Right lobe of liver (tissue), 6 donors: ENCODE data around the gene SLC39A11. TPM values are rescaled to one million over a fixed set of nuclear protein-coding genes. Genes with fewer than 3 reads are reported as not detected.

ENCODE experiments used
- ATAC-seq, 4 donors: fragments of 200-7000 bp; cut with Tn5 transposase; one replicate each; pipeline ENCODE4 v1.9.1; 2020; ENCODE audit warnings: mild to moderate bottlenecking in 4 of 4, moderate library complexity in 4 of 4
- DNase-seq, 3 donors: peaks; one replicate each; pipeline ENCODE4 v3.0.0-alpha.2; 2020
- H3K27ac ChIP-seq, 3 donors: fragments of 200-600 bp; one replicate each; pipeline ENCODE4 v1.8.0; 2022
- H3K27me3 ChIP-seq, 2 donors: fragments of 200-600 bp; one replicate each; pipeline ENCODE4 v1.8.0; 2022
- H3K36me3 ChIP-seq, 4 donors: fragments of 200-600 bp; sonication (generic) in 1 of 4; one replicate each; pipeline versions ENCODE4 v1.5.1 to v1.8.0; 2017 to 2022; ENCODE audit warnings: control low read depth in 1 of 4
- H3K4me1 ChIP-seq, 4 donors: fragments of 200-600 bp; sonication (generic) in 1 of 4; one replicate each; pipeline versions ENCODE4 v1.5.1 to v1.8.0; 2017 to 2022; ENCODE audit warnings: control low read depth in 1 of 4
- H3K4me3 ChIP-seq, 3 donors: fragments of 200-600 bp; one replicate each; pipeline ENCODE4 v1.8.0; 2022
- H3K9me3 ChIP-seq, 4 donors: fragments of 200-600 bp; sonication (generic) in 1 of 4; one replicate each; pipeline versions ENCODE4 v1.5.1 to v1.8.0; 2017 to 2022; ENCODE audit warnings: control low read depth in 1 of 4
- CTCF ChIP-seq, 4 donors: fragments of 200-600 bp in 3 of 4; fragments of 450-650 bp in 1 of 4; IDR thresholded peaks; one replicate each; pipeline versions ENCODE4 v1.5.1 to v1.8.0; 2016 to 2022; ENCODE audit warnings: antibody characterized with exemption in 4 of 4, mild to moderate bottlenecking in 2 of 4
- POLR2A ChIP-seq: fragments of 450-650 bp; IDR thresholded peaks from one replicate; pipeline ENCODE4 v1.6.1; 2017; ENCODE audit warnings: antibody characterized with exemption, mild to moderate bottlenecking
- WGBS: methylation state at CpG from one replicate; pipeline ENCODE4 v1.1.6; 2018; ENCODE audit warnings: low coverage, low lambda C conversion rate; ENCODE audit not compliant: insufficient coverage; ENCODE audit errors: missing lambda C conversion rate; 5-methylcytosine and 5-hydroxymethylcytosine counted together
- intact Hi-C, 2 donors: fragments of 100-400 bp; cut with DNase I; formaldehyde crosslinking; loops; one replicate each; pipeline versions ENCODE4 v1.11.2 to v1.14.1; 2022
- total RNA-seq, 6 experiments: library from RNA; depleted of rRNA in 2 of 6; stranded (reverse); fragments of >200 nt in 2 of 6; fragmentation: NEBNext Ultra II Directional in 3 of 6; extraction: Animal tissue kit (Norgen Biotek cat#: 25700) in 3 of 6; gene quantifications; one replicate each; pipeline versions ENCODE4 v1.1.0 to v1.2.4, GENCODE V29; 2016 to 2023
- donor health status: DM: no; HTN: yes; CAD: no.
- donor health status: DM: no; HTN: no; CAD: no.
- donor health status: DM: no; HTN: no; CAD: no.
- donor health status: DM: no; HTN: yes; CAD: no.
- donor health status: DM: no; HTN: yes; CAD: no.

SLC39A11 gene
- total RNA-seq, 6 experiments from 2014 or later: 25.4 to 49.6 (median 39.3) TPM

DNA sequence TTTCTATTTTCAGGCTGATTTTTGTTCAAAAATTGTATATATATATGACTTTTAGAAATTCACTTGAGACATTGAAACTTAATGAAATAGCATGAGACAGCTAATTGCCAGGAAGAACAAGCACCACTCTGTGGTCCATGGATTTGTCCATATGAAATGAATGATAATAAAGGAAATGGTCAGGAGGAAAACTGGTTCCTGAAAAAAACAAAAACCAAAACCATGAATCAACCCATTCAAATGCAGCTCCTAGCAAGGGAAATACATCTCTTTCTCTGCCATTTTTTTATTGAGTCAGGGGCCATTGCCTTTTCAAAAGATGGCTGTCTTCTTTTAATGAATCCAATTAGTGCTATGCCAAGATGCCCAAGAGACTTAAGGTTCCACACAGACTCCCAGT lies 230.7 kb downstream of the SLC39A11 start:
- DNase-seq: no peak
- no peaks in the 10 kb centered on the region for H3K4me1 ChIP-seq
- intact Hi-C loops: no loop called here
- no peak overlapping the region for H3K4me3 ChIP-seq
- H3K27me3 ChIP-seq: no peaks in the 10 kb centered on the region
- TF ChIP-seq POLR2A (no peak), CTCF (IDR thresholded peaks at IDR 0.05) (no peak)
- no peaks in the 10 kb centered on the region for H3K36me3 ChIP-seq
- no peak overlapping the region for H3K27ac ChIP-seq
- no peak for ATAC-seq
- no peaks in the 10 kb centered on the region for H3K9me3 ChIP-seq

DNA sequence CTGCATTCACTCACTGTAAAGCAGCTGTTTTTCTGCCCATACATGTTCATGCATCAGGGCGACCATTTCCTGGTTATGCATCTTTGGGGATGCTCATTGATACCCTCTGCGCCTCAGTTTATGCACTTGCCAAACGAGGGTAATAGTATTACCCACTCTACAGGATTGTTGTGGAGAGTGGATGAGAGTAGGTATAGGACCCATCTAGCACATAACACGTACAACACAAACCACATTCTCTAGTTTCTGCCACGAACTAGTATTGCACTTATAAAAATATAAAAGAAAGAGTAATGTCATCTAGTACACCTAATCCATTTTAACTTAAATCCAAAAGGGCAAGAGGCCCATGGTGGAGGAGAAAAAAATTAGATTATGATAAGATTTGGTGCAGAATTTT lies 231.7 kb downstream of the SLC39A11 start:
- DNase-seq (no peak), ATAC-seq (no peak)
- Histone ChIP-seq H3K27ac (no peak overlapping the region), H3K4me3 (no peak overlapping the region), H3K9me3 (no peaks in the 10 kb centered on the region), H3K27me3 (no peaks in the 10 kb centered on the region), H3K4me1 (no peaks in the 10 kb centered on the region), H3K36me3 (no peaks in the 10 kb centered on the region)
- 90% methylated on average over 5 of the region's 5 CpGs for WGBS
- TF ChIP-seq POLR2A: no peak
- no peak for TF ChIP-seq CTCF (IDR thresholded peaks at IDR 0.05)
- intact Hi-C loops: no loop called here

- intact Hi-C loops: no loop called here
- H3K27me3 ChIP-seq: no peaks in the 10 kb centered on the region
- H3K4me1 ChIP-seq: no peaks in the 10 kb centered on the region
- H3K9me3 ChIP-seq: no peaks in the 10 kb centered on the region
- H3K36me3 ChIP-seq: no peaks in the 10 kb centered on the region
- no peak overlapping the region for H3K4me3 ChIP-seq
- DNase-seq: no peak
- no peak overlapping the region for H3K27ac ChIP-seq
- ATAC-seq: no peak
- no peak for TF ChIP-seq POLR2A
Observed at GRCh38 chr17:72858826-72859495, 233.5 kb downstream of the SLC39A11 start.

DNA sequence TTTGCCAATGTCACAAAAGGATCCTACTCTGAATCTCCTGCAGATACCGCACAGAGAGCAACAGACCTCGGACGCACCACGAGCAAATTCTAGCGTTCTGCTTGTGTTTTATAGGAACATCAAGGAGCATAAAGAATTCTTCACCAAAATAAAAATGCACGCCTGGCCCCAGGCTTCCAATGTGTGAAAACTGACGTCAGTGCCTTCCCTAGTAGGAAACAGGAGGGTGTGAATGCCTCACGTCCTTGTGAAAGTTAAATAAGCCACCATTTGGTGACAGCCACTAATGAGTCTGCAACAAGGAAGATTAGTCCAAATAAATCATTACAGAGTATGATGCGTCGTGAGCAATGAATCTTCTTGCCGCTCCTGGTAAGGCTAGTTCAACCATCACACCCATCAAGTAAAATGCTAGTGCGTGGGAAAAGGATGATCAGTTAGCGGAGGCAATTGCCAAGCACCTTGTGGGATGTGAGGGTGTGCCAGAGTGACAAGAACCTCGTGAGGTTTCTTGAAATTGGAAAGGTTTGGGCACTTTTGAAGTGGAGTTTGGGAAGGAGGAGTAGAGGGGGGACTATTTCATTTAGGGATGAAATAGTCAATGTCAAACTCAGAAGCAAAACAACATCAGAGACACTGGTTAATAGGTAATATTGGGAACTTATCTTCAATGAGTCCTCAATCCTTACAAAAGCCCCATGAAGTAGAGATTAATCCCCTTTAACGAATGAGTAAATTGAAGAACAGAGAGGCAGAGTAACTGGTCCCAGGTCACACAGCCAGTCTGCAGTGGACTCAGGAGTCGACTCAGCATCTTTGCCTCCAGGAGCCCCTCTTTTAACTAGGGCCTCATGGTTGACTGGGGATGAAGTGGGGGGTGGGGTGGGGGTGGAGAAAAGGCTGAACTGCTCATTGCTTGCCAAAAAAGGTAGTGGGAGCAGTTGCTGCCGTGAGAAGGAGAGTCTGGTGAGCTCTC lies 238.8 kb downstream of the SLC39A11 start:
- Histone ChIP-seq H3K27me3 (no peaks in the 10 kb centered on the region), H3K9me3 (no peaks in the 10 kb centered on the region), H3K36me3 (no peaks in the 10 kb centered on the region), H3K4me3 (no peak overlapping the region), H3K4me1 (no peaks in the 10 kb centered on the region), H3K27ac (no peak overlapping the region)
- ATAC-seq (no peak), DNase-seq (no peak)
- intact Hi-C loops: no loop called here
- 68% methylated on average over 10 of the region's 17 CpGs for WGBS
- TF ChIP-seq POLR2A (no peak), CTCF (IDR thresholded peaks at IDR 0.05) (no peak)

GRCh38 chr17:72852277-72852938 lies 240.1 kb downstream of the SLC39A11 start:
- Histone ChIP-seq H3K36me3 (peaks cover 0 to 4% (median 0%) of the 10 kb centered on the region in 4 donors), H3K4me3 (no peak overlapping the region), H3K27ac (no peak overlapping the region), H3K9me3 (no peaks in the 10 kb centered on the region), H3K27me3 (no peaks in the 10 kb centered on the region), H3K4me1 (no peaks in the 10 kb centered on the region)
- no peak for DNase-seq
- TF ChIP-seq POLR2A: no peak
- no peak for TF ChIP-seq CTCF (IDR thresholded peaks at IDR 0.05)
- ATAC-seq: no peak
- intact Hi-C loops: no loop called here
- 74% methylated on average over 3 of the region's 5 CpGs for WGBS
